CD14-positive monocyte (primary cell): Measurements from ENCODE around the gene THAP7. TPM values are rescaled to one million over a fixed set of nuclear protein-coding genes. Genes with fewer than 3 reads are reported as not detected.
A peak's percentile ranks its signal among the peaks of the same experiment; 100 is the strongest.

Experiments
- DNase-seq, 3 donors: peaks; one replicate each; pipeline ENCODE4 v3.0.0-alpha.2; 2011 to 2022
- H2AFZ ChIP-seq: 2 replicates; pipeline ENCODE4 v1.6.0; 2012; ENCODE audit warnings: mild to moderate bottlenecking, low read depth, low read length, inconsistent platforms; ENCODE audit not compliant: insufficient read depth, poor library complexity, severe bottlenecking
- H3K27ac ChIP-seq, 2 donors: 1 replicate in 1 of 2; 2 replicates in 1 of 2; pipeline ENCODE4 v1.5.1; 2012 to 2013; ENCODE audit warnings: low read length in 2 of 2, control low read depth in 1 of 2, inconsistent platforms in 1 of 2, low read depth in 1 of 2, mild to moderate bottlenecking in 1 of 2
- H3K27me3 ChIP-seq, 2 donors: one replicate each; pipeline versions ENCODE4 v1.6.0 to v1.6.1; 2011 to 2013; ENCODE audit warnings: low read length in 2 of 2; ENCODE audit not compliant: control insufficient read depth in 2 of 2, insufficient read depth in 2 of 2
- H3K36me3 ChIP-seq, 2 donors: replicated peaks in 1 of 2; 1 replicate in 1 of 2; 2 replicates in 1 of 2; pipeline versions ENCODE4 v1.5.1 to v1.6.1; 2012 to 2013; ENCODE audit warnings: low read length in 2 of 2, control low read depth in 1 of 2, inconsistent platforms in 1 of 2, mild to moderate bottlenecking in 1 of 2; ENCODE audit not compliant: insufficient read depth in 2 of 2, control insufficient read depth in 1 of 2
- H3K4me1 ChIP-seq, 2 donors: 1 replicate in 1 of 2; 2 replicates in 1 of 2; pipeline versions ENCODE4 v1.5.1 to v1.6.1; 2012 to 2013; ENCODE audit warnings: low read length in 2 of 2, control low read depth in 1 of 2, inconsistent platforms in 1 of 2, mild to moderate bottlenecking in 1 of 2, moderate library complexity in 1 of 2; ENCODE audit not compliant: insufficient read depth in 2 of 2, control insufficient read depth in 1 of 2
- H3K4me2 ChIP-seq: replicated peaks from 2 replicates; pipeline ENCODE3; 2012; ENCODE audit warnings: low read length, moderate library complexity, mild to moderate bottlenecking; ENCODE audit not compliant: poor library complexity, severe bottlenecking; ENCODE audit errors: extremely low read depth
- H3K4me3 ChIP-seq, 3 experiments: fragments of 200-600 bp in 1 of 3; sonication (generic) in 1 of 3; replicated peaks in 1 of 3; 1 replicate in 2 of 3; 2 replicates in 1 of 3; pipeline ENCODE4 v1.5.1; 2011 to 2013; ENCODE audit warnings: low read length in 3 of 3, mild to moderate bottlenecking in 3 of 3, control low read depth in 2 of 3, low read depth in 2 of 3, inconsistent platforms in 1 of 3, moderate library complexity in 1 of 3
- H3K79me2 ChIP-seq: 2 replicates; pipeline ENCODE4 v1.6.0; 2012; ENCODE audit warnings: mild to moderate bottlenecking, control low read depth, inconsistent platforms, low read length, moderate library complexity; ENCODE audit not compliant: insufficient read depth
- H3K9ac ChIP-seq: 2 replicates; pipeline ENCODE4 v1.6.0; 2017; ENCODE audit warnings: low read length, mild to moderate bottlenecking; ENCODE audit not compliant: insufficient read depth, poor library complexity, severe bottlenecking
- H3K9me3 ChIP-seq, 2 donors: replicated peaks in 1 of 2; 1 replicate in 1 of 2; 2 replicates in 1 of 2; pipeline versions ENCODE4 v1.5.1 to v1.6.1; 2012 to 2013; ENCODE audit warnings: low read length in 2 of 2, control low read depth in 1 of 2; ENCODE audit not compliant: control insufficient read depth in 1 of 2, insufficient read depth in 1 of 2
- H4K20me1 ChIP-seq: 2 replicates; pipeline ENCODE4 v1.6.0; 2012; ENCODE audit warnings: mild to moderate bottlenecking, low read length, control low read depth, moderate library complexity; ENCODE audit not compliant: insufficient read depth
- H3K27ac Mint-ChIP-seq, 7 donors: one replicate each; pipeline ENCODE4 v1.8.0; 2020; ENCODE audit warnings: mild to moderate bottlenecking in 7 of 7, mixed read lengths in 7 of 7, moderate library complexity in 6 of 7, inconsistent platforms in 2 of 7
- H3K27me3 Mint-ChIP-seq, 3 donors: one replicate each; pipeline ENCODE4 v1.8.0; 2021 to 2022; ENCODE audit warnings: low read depth in 3 of 3, mild to moderate bottlenecking in 3 of 3, mixed read lengths in 3 of 3, moderate library complexity in 3 of 3, inconsistent platforms in 1 of 3
- H3K36me3 Mint-ChIP-seq, 2 donors: one replicate each; pipeline ENCODE4 v1.8.0; 2020; ENCODE audit warnings: mixed read lengths in 2 of 2, inconsistent platforms in 1 of 2, mild to moderate bottlenecking in 1 of 2
- H3K4me1 Mint-ChIP-seq: one replicate; pipeline ENCODE4 v1.8.0; 2020; ENCODE audit warnings: mild to moderate bottlenecking, mixed read lengths
- H3K4me3 Mint-ChIP-seq, 2 donors: one replicate each; pipeline ENCODE4 v1.8.0; 2020; ENCODE audit warnings: mild to moderate bottlenecking in 2 of 2, mixed read lengths in 2 of 2, moderate library complexity in 1 of 2
- H3K9me3 Mint-ChIP-seq, 7 donors: one replicate each; pipeline ENCODE4 v1.8.0; 2020 to 2022; ENCODE audit warnings: mixed read lengths in 7 of 7, mild to moderate bottlenecking in 6 of 7, moderate library complexity in 6 of 7, inconsistent platforms in 2 of 7
- WGBS: methylation state at CpG from one replicate; pipeline ENCODE4 v1.1.5; 2013; ENCODE audit warnings: missing lambda C conversion rate; ENCODE audit not compliant: insufficient coverage; 5-methylcytosine and 5-hydroxymethylcytosine counted together
- intact Hi-C, 2 donors: fragments of 100-400 bp; cut with micrococcal nuclease; formaldehyde crosslinking; loops; one replicate each; pipeline versions ENCODE4 v1.15.0 to v1.15.1; 2023
- polyA plus RNA-seq, 3 donors: library from polyadenylated mRNA; depleted of rRNA in 1 of 3; unstranded in 2 of 3; stranded (reverse) in 1 of 3; fragments of 300-500 nt in 2 of 3; fragments of >200 nt in 1 of 3; fragmentation: Illumina TruSeq in 2 of 3; gene quantifications; 1 replicate in 2 of 3; 2 replicates in 1 of 3; pipeline ENCODE4 v1.2.3, GENCODE V29; 2012 to 2021
- TF ChIP-seq, protein P1 (sequence below): fragments of 200-600 bp; IDR thresholded peaks from one replicate; pipeline ENCODE4 v1.8.0; 2022; ENCODE audit warnings: antibody characterized with exemption, mild to moderate bottlenecking

THAP7 gene
- polyA plus RNA-seq, 3 donors, result 18.4 to 22.9 (median 19.8) TPM

DNA sequence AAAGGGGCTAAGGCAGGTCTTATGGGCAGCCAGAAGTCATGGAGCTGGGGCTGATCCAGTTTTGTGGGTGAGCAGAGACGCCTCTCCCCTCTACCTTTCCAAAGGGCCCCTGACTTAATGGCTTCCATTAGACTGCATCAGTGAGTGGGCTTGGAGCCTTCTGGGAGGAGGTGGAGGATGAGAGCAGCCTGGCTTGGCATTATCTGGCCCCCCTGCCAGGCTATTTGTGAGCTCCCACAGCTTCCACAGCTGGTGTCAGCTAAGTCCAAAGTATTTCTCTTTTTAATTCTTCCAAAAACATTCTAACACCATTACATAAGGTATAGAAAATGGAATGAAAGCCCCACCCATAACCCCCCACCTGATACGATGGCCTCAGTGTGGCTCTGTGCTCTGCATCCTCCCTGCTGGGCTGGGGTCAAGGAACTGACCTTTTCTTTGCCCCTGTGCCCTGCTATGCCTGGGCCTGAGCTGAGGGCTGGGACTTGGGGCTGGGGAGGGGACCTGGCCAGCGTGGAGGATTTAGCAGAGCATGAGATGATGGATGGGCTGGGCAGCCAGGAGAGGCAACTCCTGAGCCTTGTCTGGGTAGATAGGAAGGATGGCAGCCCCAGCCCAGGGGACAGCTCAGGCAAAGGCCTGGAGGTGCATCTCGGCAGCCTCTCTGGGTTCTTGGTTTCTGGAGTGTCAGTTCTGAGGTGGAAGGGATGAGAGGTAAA, 30.8 kb downstream of the THAP7 start:
- Histone ChIP-seq H3K4me1 (peaks cover 57 to 61% of the 10 kb centered on the region in 2 donors), H3K9me3 (no peaks in the 10 kb centered on the region), H3K9ac (no peak overlapping the region), H3K27ac (peak overlapping the region in 1 of 2 donors; percentile 6), H3K27me3 (no peaks in the 10 kb centered on the region), H3K79me2 (no peaks in the 10 kb centered on the region), H3K4me2 (no peak overlapping the region), H4K20me1 (no peaks in the 10 kb centered on the region), H2AFZ (no peak overlapping the region), H3K4me3 (no peak overlapping the region), H3K36me3 (no peaks in the 10 kb centered on the region)
- Mint-ChIP-seq H3K4me3 (no peak overlapping the region), H3K27ac (peak overlapping the region in 4 of 7 donors; percentile 15 to 86 (median 82)), H3K9me3 (peaks cover 0 to 1% (median 0%) of the 10 kb centered on the region in 7 donors), H3K4me1 (peaks cover 49% of the 10 kb centered on the region), H3K36me3 (peaks cover under 1 to 2% of the 10 kb centered on the region in 2 donors), H3K27me3 (peaks cover under 1 to 3% (median 2%) of the 10 kb centered on the region in 3 donors)
- 100% methylated on average over 2 of the region's 4 CpGs for WGBS
- no peak for DNase-seq
- intact Hi-C loops, result no loop called here
- TF ChIP-seq, protein P1, sequence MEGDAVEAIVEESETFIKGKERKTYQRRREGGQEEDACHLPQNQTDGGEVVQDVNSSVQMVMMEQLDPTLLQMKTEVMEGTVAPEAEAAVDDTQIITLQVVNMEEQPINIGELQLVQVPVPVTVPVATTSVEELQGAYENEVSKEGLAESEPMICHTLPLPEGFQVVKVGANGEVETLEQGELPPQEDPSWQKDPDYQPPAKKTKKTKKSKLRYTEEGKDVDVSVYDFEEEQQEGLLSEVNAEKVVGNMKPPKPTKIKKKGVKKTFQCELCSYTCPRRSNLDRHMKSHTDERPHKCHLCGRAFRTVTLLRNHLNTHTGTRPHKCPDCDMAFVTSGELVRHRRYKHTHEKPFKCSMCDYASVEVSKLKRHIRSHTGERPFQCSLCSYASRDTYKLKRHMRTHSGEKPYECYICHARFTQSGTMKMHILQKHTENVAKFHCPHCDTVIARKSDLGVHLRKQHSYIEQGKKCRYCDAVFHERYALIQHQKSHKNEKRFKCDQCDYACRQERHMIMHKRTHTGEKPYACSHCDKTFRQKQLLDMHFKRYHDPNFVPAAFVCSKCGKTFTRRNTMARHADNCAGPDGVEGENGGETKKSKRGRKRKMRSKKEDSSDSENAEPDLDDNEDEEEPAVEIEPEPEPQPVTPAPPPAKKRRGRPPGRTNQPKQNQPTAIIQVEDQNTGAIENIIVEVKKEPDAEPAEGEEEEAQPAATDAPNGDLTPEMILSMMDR, result no peak

DNA sequence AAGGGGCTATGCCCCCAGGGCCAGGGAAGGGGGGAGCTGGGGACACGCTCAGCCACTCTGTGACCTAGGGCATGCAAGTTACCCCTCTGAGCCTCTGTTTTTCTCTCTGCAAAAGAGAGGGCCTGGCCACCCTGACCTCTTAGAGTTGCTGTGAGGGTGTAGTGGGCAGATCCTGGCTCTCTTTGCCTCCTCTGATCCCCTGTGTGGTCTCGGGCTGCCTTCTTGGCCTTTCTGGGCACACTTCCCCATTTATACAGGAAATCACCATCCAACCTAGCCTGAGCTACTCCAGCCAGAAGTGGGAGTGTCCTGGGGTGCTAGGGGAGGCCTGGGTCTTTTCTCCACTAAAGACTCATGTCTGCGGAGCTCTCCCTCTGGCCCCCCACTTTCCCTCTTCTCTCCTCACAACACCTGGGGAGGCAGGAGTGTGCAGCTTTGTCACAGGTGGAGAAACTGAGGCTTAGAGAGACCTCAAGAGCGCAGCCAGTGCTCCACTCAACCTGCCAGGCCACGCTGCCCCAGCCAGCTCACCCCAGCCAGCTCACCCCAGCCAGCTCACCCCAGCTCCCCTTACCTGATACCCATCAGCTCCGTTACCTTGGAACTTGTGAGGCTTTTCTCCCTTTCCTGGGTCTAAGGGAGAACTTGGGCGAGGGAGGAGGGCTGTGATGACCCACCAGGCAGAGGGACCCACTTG, 33.5 kb downstream of the THAP7 start:
- Histone ChIP-seq H3K79me2 (no peaks in the 10 kb centered on the region), H4K20me1 (no peaks in the 10 kb centered on the region), H3K9ac (peak overlapping the region; percentile 15), H3K4me1 (peaks cover 70 to 76% of the 10 kb centered on the region in 2 donors), H2AFZ (peak overlapping the region; percentile 26), H3K27ac (peak overlapping the region; percentile 56 to 87), H3K4me2 (peak overlapping the region; percentile 82), H3K27me3 (peaks cover 3 to 16% of the 10 kb centered on the region in 2 donors), H3K36me3 (no peaks in the 10 kb centered on the region), H3K9me3 (no peaks in the 10 kb centered on the region), H3K4me3 (peak overlapping the region in 2 of 3 experiments; percentile 3 to 68)
- Mint-ChIP-seq H3K4me3 (peak overlapping the region; percentile 56 to 76), H3K9me3 (peaks cover 0 to 9% (median 0%) of the 10 kb centered on the region in 7 donors), H3K27ac (peak overlapping the region; percentile 80 to 91 (median 84)), H3K4me1 (peaks cover 69% of the 10 kb centered on the region), H3K36me3 (peaks cover 11 to 12% of the 10 kb centered on the region in 2 donors), H3K27me3 (peaks cover 17 to 24% (median 24%) of the 10 kb centered on the region in 3 donors)
- no CpG with 5 or more reads among the region's 7 CpGs for WGBS
- TF ChIP-seq, protein P1, result no peak
- intact Hi-C loops, result loop anchor here in 1 of 2 donors (10.0 kb wide), 1 partner anchor 56 kb away; no protein-coding TSS in a partner anchor
- peak; percentile 49 to 69 (median 68) for DNase-seq
